Nephron progenitor cell (in vitro differentiated cells): ENCODE data around the gene OSGIN1.

Source experiments
- DNase-seq: peaks from one replicate; pipeline ENCODE4 v3.0.0; 2021
- H3K27ac Mint-ChIP-seq: 2 replicates; pipeline ENCODE4 v1.8.0; 2021; ENCODE audit warnings: mild to moderate bottlenecking, moderate library complexity, mixed read lengths
- H3K27me3 Mint-ChIP-seq: 2 replicates; pipeline ENCODE4 v1.8.0; 2021; ENCODE audit warnings: mild to moderate bottlenecking, low read depth, mixed read lengths; ENCODE audit not compliant: poor library complexity
- H3K36me3 Mint-ChIP-seq: 2 replicates; pipeline ENCODE4 v1.8.0; 2021; ENCODE audit warnings: low read depth, mixed read lengths
- H3K4me1 Mint-ChIP-seq: 2 replicates; pipeline ENCODE4 v1.8.0; 2021; ENCODE audit warnings: mixed read lengths
- H3K4me3 Mint-ChIP-seq: 2 replicates; pipeline ENCODE4 v1.8.0; 2021; ENCODE audit warnings: mild to moderate bottlenecking, moderate library complexity, mixed read lengths
- H3K9me3 Mint-ChIP-seq: 2 replicates; pipeline ENCODE4 v1.8.0; 2021; ENCODE audit warnings: mild to moderate bottlenecking, moderate library complexity, mixed read lengths
- TF ChIP-seq, protein P1 (sequence below): fragments of 200-600 bp; sonication (generic); IDR thresholded peaks from 2 replicates; pipeline ENCODE4 v1.5.0; 2021; ENCODE audit warnings: antibody characterized with exemption

The OSGIN1 gene

GRCh38 chr16:83942815-83943515 lies 10.1 kb upstream of the OSGIN1 start:
- Mint-ChIP-seq H3K27ac (peak overlapping the region; percentile 44), H3K4me1 (peaks cover 27% of the 10 kb centered on the region), H3K9me3 (no peaks in the 10 kb centered on the region), H3K4me3 (peak overlapping the region; percentile 21), H3K36me3 (no peaks in the 10 kb centered on the region), H3K27me3 (peaks cover 10% of the 10 kb centered on the region)
- no peak for DNase-seq
- TF ChIP-seq, protein P1, sequence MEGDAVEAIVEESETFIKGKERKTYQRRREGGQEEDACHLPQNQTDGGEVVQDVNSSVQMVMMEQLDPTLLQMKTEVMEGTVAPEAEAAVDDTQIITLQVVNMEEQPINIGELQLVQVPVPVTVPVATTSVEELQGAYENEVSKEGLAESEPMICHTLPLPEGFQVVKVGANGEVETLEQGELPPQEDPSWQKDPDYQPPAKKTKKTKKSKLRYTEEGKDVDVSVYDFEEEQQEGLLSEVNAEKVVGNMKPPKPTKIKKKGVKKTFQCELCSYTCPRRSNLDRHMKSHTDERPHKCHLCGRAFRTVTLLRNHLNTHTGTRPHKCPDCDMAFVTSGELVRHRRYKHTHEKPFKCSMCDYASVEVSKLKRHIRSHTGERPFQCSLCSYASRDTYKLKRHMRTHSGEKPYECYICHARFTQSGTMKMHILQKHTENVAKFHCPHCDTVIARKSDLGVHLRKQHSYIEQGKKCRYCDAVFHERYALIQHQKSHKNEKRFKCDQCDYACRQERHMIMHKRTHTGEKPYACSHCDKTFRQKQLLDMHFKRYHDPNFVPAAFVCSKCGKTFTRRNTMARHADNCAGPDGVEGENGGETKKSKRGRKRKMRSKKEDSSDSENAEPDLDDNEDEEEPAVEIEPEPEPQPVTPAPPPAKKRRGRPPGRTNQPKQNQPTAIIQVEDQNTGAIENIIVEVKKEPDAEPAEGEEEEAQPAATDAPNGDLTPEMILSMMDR, result no peak

DNA sequence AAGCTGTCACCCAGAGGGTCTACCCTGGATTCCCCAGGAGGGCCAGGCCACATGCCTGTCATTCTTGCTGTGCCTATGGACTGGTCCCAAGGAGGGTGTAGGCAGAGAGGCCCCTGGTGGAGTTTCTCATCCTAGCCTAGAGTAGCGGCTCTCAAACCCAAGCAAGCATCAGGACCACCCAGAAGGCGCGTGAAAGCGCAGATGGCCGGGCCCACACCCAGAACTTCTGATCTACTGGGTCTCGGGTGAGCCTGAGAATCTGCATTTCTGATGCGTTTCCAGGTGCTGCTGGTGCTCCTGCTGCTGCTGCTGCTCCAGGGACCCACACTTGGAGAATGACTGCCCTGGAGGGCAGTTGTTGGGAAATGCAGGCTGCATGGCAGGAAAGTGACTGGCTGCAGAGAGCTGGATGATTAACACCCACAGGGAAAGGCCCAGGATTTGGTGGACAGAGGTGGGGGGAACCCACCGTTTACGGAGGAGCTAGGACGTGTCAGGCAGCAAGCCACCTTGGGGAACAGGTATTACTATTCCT lies 9.5 kb upstream of the OSGIN1 start:
- Mint-ChIP-seq H3K27ac (peak overlapping the region; percentile 45), H3K27me3 (peaks cover 10% of the 10 kb centered on the region), H3K9me3 (no peaks in the 10 kb centered on the region), H3K36me3 (no peaks in the 10 kb centered on the region), H3K4me3 (no peak overlapping the region), H3K4me1 (peaks cover 27% of the 10 kb centered on the region)
- no peak for DNase-seq
- TF ChIP-seq, protein P1, result no peak

- no peaks in the 10 kb centered on the region for H3K36me3 Mint-ChIP-seq
- no peaks in the 10 kb centered on the region for H3K9me3 Mint-ChIP-seq
- no peak for DNase-seq
- peaks cover 14% of the 10 kb centered on the region for H3K27me3 Mint-ChIP-seq
- H3K4me1 Mint-ChIP-seq, result peaks cover 22% of the 10 kb centered on the region
- TF ChIP-seq, protein P1, result no peak
- H3K4me3 Mint-ChIP-seq, result no peak overlapping the region
- no peak overlapping the region for H3K27ac Mint-ChIP-seq
These were observed 7.5 kb upstream of the OSGIN1 start for GRCh38 chr16:83945587-83945986.

- Mint-ChIP-seq H3K27ac (no peak overlapping the region), H3K9me3 (no peaks in the 10 kb centered on the region), H3K4me1 (peaks cover 17% of the 10 kb centered on the region), H3K27me3 (peaks cover 14% of the 10 kb centered on the region), H3K36me3 (no peaks in the 10 kb centered on the region), H3K4me3 (no peak overlapping the region)
- TF ChIP-seq, protein P1, result no peak
- DNase-seq, result no peak
These were observed 6.8 kb upstream of the OSGIN1 start for GRCh38 chr16:83946154-83946780.

DNA sequence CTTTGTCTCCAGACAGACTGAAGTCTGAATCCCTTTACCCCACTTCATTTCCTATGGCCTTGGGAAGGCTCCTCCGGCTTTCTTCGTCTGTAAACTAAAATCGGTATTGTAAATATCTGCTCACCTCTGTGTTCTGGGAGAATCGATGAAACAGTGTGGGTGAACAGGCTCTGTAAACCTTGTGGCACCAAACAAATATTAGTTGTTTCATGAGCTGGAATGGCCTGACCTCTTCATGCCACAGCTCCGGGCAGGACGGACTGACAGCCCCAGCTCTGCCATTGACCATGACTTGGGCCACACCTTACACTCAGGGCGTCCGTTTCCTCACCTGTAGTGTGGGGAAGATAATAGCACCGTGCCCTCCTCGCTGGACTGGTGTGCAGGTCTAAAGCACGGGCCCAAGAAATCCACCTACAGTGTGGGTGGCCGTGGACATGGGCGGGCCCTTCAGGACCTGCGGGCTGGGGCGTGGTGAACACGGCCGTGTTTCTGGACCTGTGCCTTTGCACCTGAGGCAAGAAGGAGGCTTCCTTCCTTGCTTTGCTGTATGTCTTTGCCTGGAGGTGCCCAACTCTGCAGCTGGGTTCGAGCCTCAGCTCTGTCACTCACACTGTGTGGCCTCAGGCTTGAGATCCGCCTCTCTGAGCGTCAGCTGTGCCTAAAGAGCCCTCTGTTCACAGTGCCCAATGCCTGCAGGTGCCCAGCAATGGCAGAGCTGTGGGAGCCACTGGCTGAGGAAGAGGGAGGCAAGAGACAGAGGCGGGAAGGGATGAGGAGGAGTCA lies 6.1 kb upstream of the OSGIN1 start:
- peaks cover 17% of the 10 kb centered on the region for H3K4me1 Mint-ChIP-seq
- DNase-seq, result no peak
- H3K27ac Mint-ChIP-seq, result no peak overlapping the region
- peaks cover 12% of the 10 kb centered on the region for H3K27me3 Mint-ChIP-seq
- no peak overlapping the region for H3K4me3 Mint-ChIP-seq
- no peaks in the 10 kb centered on the region for H3K9me3 Mint-ChIP-seq
- TF ChIP-seq, protein P1, result no peak
- no peaks in the 10 kb centered on the region for H3K36me3 Mint-ChIP-seq
